IPS-NIHi11 (cell line): Measurements from ENCODE around the gene IFI44.

Experiments
- DNase-seq: peaks from one replicate; pipeline ENCODE4 v3.0.0; 2012; ENCODE audit warnings: mixed read lengths, low spot score

Gene IFI44

DNA sequence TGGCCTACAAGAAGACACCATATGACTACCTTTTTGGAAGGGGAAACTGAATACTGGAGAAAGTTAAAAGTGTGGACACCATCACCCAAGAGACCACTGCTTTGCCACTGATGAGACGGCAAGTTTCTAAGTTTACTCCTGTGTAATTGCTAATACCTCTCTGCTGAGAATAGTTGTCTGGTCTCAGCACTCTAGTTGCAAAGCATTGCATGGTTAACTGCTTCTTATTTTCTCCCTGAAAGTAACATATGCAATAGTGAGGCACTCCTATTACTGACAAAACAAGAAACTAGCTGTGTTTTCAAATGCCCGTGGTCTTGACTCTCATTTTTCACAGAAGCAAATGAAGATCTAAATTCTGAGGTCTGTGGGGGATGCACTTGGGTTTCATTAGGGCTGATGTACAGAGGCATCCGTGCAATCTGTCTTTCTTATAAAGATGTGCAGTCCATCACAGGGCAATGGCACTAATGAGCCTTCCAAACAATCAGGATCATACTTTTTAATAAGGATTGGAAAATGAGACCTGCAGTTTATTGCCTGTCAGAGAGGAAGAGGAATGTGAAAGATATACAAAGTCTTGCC, 62.9 kb downstream of the IFI44 start:
- DNase-seq = no peak

DNA sequence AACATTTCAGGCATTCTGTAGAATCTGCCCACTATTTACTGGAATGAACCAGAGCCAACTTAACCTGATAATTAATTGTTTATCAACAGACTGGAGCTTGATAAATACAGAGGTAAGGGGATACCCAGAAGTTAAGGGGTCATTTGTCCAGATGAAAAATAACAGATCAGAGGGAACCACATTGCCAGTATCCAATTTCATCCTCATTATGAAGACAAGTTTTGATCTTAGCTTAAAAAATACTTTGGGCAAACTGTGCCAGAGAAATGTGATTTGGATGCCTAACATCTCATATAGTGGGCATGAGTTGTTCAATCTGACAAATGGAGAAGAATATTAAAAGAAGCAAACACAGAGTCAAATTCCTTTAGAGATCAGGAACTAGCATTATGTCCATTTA, 63.7 kb downstream of the IFI44 start:
- DNase-seq = no peak
